Right lobe of liver (tissue), 6 donors: ENCODE measurements around the gene ARHGAP8. TPM values are rescaled to one million over a fixed set of nuclear protein-coding genes. Genes with fewer than 3 reads are reported as not detected.
A peak's percentile ranks its signal among the peaks of the same experiment; 100 is the strongest.

Experiments
- ATAC-seq, 4 donors: fragments of 200-7000 bp; cut with Tn5 transposase; one replicate each; pipeline ENCODE4 v1.9.1; 2020; ENCODE audit warnings: mild to moderate bottlenecking in 4 of 4, moderate library complexity in 4 of 4
- DNase-seq, 3 donors: peaks; one replicate each; pipeline ENCODE4 v3.0.0-alpha.2; 2020
- H3K27ac ChIP-seq, 3 donors: fragments of 200-600 bp; one replicate each; pipeline ENCODE4 v1.8.0; 2022
- H3K27me3 ChIP-seq, 2 donors: fragments of 200-600 bp; one replicate each; pipeline ENCODE4 v1.8.0; 2022
- H3K36me3 ChIP-seq, 4 donors: fragments of 200-600 bp; sonication (generic) in 1 of 4; one replicate each; pipeline versions ENCODE4 v1.5.1 to v1.8.0; 2017 to 2022; ENCODE audit warnings: control low read depth in 1 of 4
- H3K4me1 ChIP-seq, 4 donors: fragments of 200-600 bp; sonication (generic) in 1 of 4; one replicate each; pipeline versions ENCODE4 v1.5.1 to v1.8.0; 2017 to 2022; ENCODE audit warnings: control low read depth in 1 of 4
- H3K4me3 ChIP-seq, 3 donors: fragments of 200-600 bp; one replicate each; pipeline ENCODE4 v1.8.0; 2022
- H3K9me3 ChIP-seq, 4 donors: fragments of 200-600 bp; sonication (generic) in 1 of 4; one replicate each; pipeline versions ENCODE4 v1.5.1 to v1.8.0; 2017 to 2022; ENCODE audit warnings: control low read depth in 1 of 4
- POLR2A ChIP-seq: fragments of 450-650 bp; IDR thresholded peaks from one replicate; pipeline ENCODE4 v1.6.1; 2017; ENCODE audit warnings: antibody characterized with exemption, mild to moderate bottlenecking
- WGBS: methylation state at CpG from one replicate; pipeline ENCODE4 v1.1.6; 2018; ENCODE audit warnings: low coverage, low lambda C conversion rate; ENCODE audit not compliant: insufficient coverage; ENCODE audit errors: missing lambda C conversion rate; 5-methylcytosine and 5-hydroxymethylcytosine counted together
- intact Hi-C, 2 donors: fragments of 100-400 bp; cut with DNase I; formaldehyde crosslinking; loops; one replicate each; pipeline versions ENCODE4 v1.11.2 to v1.14.1; 2022
- total RNA-seq, 6 experiments: library from RNA; depleted of rRNA in 2 of 6; stranded (reverse); fragments of >200 nt in 2 of 6; fragmentation: NEBNext Ultra II Directional in 3 of 6; extraction: Animal tissue kit (Norgen Biotek cat#: 25700) in 3 of 6; gene quantifications; one replicate each; pipeline versions ENCODE4 v1.1.0 to v1.2.4, GENCODE V29; 2016 to 2023
- TF ChIP-seq, protein P1 (sequence below), 4 donors: fragments of 200-600 bp in 3 of 4; fragments of 450-650 bp in 1 of 4; IDR thresholded peaks; one replicate each; pipeline versions ENCODE4 v1.5.1 to v1.8.0; 2016 to 2022; ENCODE audit warnings: antibody characterized with exemption in 4 of 4, mild to moderate bottlenecking in 2 of 4
- donor health status: DM: no; HTN: yes; CAD: no.
- donor health status: DM: no; HTN: no; CAD: no.
- donor health status: DM: no; HTN: no; CAD: no.
- donor health status: DM: no; HTN: yes; CAD: no.
- donor health status: DM: no; HTN: yes; CAD: no.

Gene ARHGAP8
- total RNA-seq, 6 experiments from 2014 or later = 0.49 to 1.0 (median 0.61) TPM; not detected in 1

DNA sequence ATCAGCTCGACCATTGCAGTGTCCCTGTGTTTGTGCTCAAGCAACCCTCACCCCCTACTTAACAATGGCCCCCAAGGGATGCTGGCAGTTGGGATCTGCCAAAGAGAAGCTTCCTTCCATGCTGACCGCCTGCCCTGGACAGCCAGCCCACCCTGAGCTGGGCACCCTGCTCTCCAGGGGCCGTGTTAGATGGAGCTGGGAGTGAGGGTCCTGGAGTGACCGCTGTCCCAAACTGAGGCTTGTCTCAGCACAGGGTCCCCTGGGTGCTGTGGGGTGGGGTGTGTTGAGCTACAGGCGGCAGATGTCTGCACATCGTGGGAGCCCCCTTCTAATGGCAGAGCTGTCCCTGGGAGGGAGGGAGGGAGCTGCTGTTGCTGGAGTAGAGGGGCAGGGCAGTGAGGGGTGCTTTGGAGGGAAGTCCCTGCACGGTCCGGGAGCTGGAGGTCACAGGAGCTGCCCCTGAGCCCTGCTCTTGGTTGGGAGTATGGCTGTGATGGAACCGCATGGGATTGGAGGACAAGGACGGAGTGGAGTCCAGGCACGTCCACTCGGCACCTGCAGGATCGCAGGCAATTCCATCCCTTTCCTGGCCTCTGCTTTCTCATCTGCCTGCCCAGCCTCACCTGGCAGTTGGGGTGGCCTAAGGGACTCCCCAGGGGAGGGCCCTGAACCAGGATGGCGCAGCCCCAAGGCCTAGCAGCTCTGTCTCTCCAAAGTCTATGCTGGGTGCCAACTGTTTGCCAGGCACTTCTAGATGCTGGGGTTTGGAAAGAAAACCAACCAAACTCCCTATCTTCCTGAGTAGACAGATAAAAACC is 126.3 kb downstream of the ARHGAP8 start:
- no peak for DNase-seq

GRCh38 chr22:44879301-44879680 is 126.9 kb downstream of the ARHGAP8 start:
- DNase-seq = no peak
- Histone ChIP-seq H3K9me3 (no peaks in the 10 kb centered on the region), H3K4me1 (no peaks in the 10 kb centered on the region), H3K27ac (no peak overlapping the region), H3K4me3 (no peak overlapping the region), H3K27me3 (no peaks in the 10 kb centered on the region), H3K36me3 (no peaks in the 10 kb centered on the region)
- ATAC-seq = no peak
- intact Hi-C loops = no loop called here
- no peak for TF ChIP-seq POLR2A
- TF ChIP-seq, protein P1, sequence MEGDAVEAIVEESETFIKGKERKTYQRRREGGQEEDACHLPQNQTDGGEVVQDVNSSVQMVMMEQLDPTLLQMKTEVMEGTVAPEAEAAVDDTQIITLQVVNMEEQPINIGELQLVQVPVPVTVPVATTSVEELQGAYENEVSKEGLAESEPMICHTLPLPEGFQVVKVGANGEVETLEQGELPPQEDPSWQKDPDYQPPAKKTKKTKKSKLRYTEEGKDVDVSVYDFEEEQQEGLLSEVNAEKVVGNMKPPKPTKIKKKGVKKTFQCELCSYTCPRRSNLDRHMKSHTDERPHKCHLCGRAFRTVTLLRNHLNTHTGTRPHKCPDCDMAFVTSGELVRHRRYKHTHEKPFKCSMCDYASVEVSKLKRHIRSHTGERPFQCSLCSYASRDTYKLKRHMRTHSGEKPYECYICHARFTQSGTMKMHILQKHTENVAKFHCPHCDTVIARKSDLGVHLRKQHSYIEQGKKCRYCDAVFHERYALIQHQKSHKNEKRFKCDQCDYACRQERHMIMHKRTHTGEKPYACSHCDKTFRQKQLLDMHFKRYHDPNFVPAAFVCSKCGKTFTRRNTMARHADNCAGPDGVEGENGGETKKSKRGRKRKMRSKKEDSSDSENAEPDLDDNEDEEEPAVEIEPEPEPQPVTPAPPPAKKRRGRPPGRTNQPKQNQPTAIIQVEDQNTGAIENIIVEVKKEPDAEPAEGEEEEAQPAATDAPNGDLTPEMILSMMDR (IDR thresholded peaks at IDR 0.05) = no peak
- 82% methylated on average over 11 of the region's 12 CpGs for WGBS

More for the DNA sequence above, 126.3 kb downstream of the ARHGAP8 start:
- no peak for ATAC-seq
- Histone ChIP-seq H3K27me3 (no peaks in the 10 kb centered on the region), H3K27ac (no peak overlapping the region), H3K36me3 (no peaks in the 10 kb centered on the region), H3K4me3 (no peak overlapping the region), H3K9me3 (no peaks in the 10 kb centered on the region), H3K4me1 (no peaks in the 10 kb centered on the region)
- TF ChIP-seq, protein P1 (IDR thresholded peaks at IDR 0.05) = no peak
- no peak for TF ChIP-seq POLR2A
- intact Hi-C loops = no loop called here
- WGBS = 64% methylated on average over 6 of the region's 14 CpGs

- no peak overlapping the region for H3K27ac ChIP-seq
- no peaks in the 10 kb centered on the region for H3K9me3 ChIP-seq
- intact Hi-C loops = no loop called here
- 20% methylated on average over 1 of the region's 19 CpGs for WGBS
- ATAC-seq (no peak), DNase-seq (peak in 1 of 3 donors; percentile 36)
- no peaks in the 10 kb centered on the region for H3K4me1 ChIP-seq
- TF ChIP-seq, protein P1 (IDR thresholded peaks at IDR 0.05) = no peak
- TF ChIP-seq POLR2A = no peak
- no peak overlapping the region for H3K4me3 ChIP-seq
- no peaks in the 10 kb centered on the region for H3K27me3 ChIP-seq
- no peaks in the 10 kb centered on the region for H3K36me3 ChIP-seq
These were observed 128.4 kb downstream of the ARHGAP8 start for GRCh38 chr22:44880610-44881290.

- no peaks in the 10 kb centered on the region for H3K4me1 ChIP-seq
- WGBS = 76% methylated on average over 13 of the region's 24 CpGs
- peak in 2 of 3 donors; percentile 28 to 32 for DNase-seq
- intact Hi-C loops = no loop called here
- ATAC-seq = no peak
- no peaks in the 10 kb centered on the region for H3K27me3 ChIP-seq
- TF ChIP-seq, protein P1 (IDR thresholded peaks at IDR 0.05) = no peak
- TF ChIP-seq POLR2A = no peak
- no peak overlapping the region for H3K27ac ChIP-seq
- H3K36me3 ChIP-seq = no peaks in the 10 kb centered on the region
- H3K9me3 ChIP-seq = no peaks in the 10 kb centered on the region
- H3K4me3 ChIP-seq = no peak overlapping the region
These were observed 129.2 kb downstream of the ARHGAP8 start for GRCh38 chr22:44881624-44882023.
